C4-2B (cell line): ENCODE data around the gene SHD.

ENCODE experiments used
- ZFX ChIP-seq: fragments of 450-650 bp; IDR thresholded peaks from 2 replicates; pipeline ENCODE4 v1.6.1; 2017
- TF ChIP-seq, protein P1 (sequence below): fragments of 450-650 bp; conservative IDR thresholded peaks from 2 replicates; pipeline ENCODE4 v1.5.1; 2017; ENCODE audit warnings: mild to moderate bottlenecking

DNA sequence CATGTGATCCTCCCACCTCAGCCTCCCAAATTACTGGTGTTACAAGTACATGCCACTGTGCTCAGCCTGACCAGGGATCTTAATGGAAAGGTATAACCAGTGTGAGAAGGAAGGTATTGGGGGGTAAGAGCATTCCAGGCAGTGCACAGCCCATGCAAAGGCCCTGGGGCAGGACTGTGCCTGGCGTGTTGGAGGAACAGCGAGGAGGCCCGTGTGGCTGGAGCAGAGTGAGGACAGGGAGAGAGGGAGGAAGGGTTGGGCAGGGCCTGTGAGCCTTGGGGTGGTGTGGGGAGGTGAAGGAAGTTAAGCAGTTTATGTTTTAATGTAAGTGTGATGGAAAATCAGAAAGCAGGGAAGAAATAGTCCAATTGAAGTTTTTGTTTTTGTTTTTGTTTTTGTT lies 21.5 kb downstream of the SHD start:
- TF ChIP-seq, protein P1, sequence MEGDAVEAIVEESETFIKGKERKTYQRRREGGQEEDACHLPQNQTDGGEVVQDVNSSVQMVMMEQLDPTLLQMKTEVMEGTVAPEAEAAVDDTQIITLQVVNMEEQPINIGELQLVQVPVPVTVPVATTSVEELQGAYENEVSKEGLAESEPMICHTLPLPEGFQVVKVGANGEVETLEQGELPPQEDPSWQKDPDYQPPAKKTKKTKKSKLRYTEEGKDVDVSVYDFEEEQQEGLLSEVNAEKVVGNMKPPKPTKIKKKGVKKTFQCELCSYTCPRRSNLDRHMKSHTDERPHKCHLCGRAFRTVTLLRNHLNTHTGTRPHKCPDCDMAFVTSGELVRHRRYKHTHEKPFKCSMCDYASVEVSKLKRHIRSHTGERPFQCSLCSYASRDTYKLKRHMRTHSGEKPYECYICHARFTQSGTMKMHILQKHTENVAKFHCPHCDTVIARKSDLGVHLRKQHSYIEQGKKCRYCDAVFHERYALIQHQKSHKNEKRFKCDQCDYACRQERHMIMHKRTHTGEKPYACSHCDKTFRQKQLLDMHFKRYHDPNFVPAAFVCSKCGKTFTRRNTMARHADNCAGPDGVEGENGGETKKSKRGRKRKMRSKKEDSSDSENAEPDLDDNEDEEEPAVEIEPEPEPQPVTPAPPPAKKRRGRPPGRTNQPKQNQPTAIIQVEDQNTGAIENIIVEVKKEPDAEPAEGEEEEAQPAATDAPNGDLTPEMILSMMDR, result no peak
- no peak for TF ChIP-seq ZFX
